HG02840 (cell line): ENCODE results near the gene PGAM4.
"Not testable (repeated sequence)": the region's sequence is repeated elsewhere in the genome, so short reads cannot be mapped to it uniquely, and the experiment has no call there.

Experiments used
- ATAC-seq: cut with Tn5 transposase; IDR thresholded peaks from one replicate; pipeline ENCODE4 v1.9.1; 2021; ENCODE audit warnings: mild to moderate bottlenecking, moderate library complexity, moderate number of reproducible peaks; ENCODE audit not compliant: unreplicated experiment, low FRiP score

Gene PGAM4

DNA sequence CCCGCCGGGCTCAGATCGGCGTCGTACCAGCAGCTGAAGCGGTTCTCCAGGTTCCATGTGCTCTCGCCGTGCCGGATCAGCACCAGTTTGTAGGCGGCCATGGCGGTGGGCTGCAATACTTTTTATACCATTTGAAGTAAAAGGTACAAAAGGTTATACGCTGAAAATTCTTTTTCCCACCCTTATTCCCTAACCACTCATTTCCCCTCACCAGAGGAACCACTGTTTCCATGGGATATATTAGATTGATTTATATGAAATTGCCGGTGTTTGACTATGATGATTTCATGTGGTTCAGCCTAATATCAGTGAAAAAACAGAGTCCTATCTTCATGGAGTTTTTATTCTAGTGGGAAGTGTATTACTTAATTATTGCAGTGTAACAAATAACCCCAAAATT lies at the start of gene PGAM4:
TSS of gene PGAM4 (minus strand) at position 101 of the 400 bp plus-strand sequence. CDS start at position 101, 0 bp downstream.
- no peak for ATAC-seq

DNA sequence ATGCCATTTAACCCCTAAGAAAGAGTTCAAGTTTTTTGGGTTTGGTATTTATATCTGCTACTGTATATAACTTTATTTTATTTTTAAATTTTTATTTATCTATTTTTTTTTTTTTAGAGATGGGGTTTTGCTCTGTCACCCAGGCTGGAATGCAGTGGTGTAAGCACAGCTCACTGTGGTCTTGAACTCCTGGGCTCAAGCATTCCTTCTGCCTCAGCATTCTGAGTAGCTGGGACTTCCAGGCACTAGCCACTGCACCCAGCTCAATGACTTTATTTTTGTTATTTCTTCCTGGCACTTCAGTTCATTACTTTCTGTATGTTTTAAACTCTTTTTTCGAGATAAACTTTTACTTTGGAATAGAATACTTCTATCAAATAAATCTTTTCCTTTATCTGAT lies 42.4 kb upstream of the PGAM4 start:
- ATAC-seq = no peak

DNA sequence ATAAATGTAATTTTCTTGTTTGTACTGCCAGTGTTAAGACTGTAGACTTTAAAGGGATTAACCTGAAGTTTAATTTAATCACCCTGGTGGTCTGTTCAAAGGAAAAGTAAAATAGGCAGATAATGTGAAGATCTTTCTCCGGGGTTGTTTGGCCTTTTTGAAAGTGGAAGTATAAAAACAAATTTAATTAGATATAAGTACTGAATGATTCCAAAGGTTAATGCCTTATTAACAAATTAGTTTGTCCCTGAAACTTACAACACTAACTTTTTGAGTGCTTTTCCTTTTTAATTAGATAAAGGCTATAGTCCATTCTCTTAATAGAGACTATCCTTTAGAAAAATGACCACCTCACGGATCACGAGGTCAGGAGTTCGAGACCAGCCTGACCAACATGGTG lies 10.4 kb upstream of the PGAM4 start:
- ATAC-seq = no peak

DNA sequence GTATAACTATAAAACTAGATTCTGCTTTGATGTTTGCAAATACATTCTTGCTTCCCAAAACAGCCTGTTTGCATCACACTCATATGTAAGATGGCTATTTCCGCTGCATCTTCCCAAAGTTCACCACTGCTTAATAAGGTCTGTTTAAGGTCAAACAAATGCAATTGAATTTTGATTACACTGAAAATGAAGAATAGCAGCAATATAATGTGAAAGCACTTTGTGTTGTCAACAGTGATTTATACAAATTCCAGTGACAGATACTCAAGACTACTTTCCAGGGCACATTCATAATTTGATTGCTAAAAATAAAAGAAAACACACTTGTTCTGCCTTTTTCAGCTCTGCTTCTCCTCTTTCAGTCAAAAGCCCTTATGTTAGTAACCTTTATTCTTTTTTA lies 8.1 kb upstream of the PGAM4 start:
- ATAC-seq = no peak

DNA sequence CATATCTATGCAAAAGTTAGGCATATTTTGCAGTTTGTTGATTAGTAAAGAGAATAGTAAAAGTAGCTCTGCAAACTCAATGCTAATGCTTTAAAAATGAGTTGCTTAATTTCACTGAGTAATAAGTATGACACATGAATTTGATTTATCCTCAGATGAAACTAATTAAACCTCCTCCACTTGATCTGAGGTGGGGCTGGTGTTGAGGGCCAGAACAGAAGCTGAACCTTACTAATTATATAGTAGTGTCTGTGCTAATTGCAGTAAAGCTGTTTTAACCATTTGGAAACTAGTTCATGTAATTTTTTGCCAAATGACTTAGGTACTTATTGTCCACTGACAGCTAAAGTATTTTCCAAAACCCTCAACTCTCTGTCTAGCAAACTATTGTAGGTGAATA lies 7.7 kb upstream of the PGAM4 start:
- ATAC-seq = no peak

DNA sequence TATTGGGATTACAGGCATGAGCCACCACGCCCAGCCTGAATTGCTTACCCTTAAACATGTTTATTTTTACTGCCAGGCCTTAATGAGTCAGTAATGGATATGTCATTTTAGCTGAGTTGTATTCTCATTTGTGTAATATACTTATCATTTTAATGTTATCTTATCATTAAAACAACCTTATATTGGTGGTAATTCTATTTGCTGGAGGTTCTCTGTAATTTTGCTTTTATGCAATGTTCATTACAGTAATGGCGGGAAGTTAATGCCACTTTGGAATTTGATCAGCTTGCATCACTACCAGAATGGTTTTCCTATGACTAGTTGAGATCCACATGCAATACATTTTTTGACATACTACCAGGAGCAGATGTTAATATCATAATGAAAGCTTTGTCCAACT lies 6.3 kb upstream of the PGAM4 start:
- no peak for ATAC-seq

DNA sequence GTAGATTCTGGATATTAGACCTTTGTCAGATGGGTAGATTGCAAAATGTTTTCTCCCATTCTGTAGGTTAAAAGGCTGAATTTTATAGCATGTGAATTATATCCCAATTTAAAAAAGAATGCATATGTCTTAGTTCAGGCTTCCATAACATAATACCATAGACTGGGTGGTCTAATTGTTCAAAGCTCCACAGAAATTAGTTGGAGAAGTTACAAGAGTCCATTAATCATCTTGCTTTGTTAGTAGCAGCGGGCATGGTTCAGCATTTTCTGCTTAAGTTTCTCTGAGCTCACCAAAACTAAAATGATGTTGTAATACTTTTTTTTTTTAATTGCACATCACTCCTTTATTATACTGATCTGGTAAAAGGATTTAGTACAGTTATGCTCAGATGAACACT lies 1.8 kb downstream of the PGAM4 start:
- ATAC-seq = no peak

DNA sequence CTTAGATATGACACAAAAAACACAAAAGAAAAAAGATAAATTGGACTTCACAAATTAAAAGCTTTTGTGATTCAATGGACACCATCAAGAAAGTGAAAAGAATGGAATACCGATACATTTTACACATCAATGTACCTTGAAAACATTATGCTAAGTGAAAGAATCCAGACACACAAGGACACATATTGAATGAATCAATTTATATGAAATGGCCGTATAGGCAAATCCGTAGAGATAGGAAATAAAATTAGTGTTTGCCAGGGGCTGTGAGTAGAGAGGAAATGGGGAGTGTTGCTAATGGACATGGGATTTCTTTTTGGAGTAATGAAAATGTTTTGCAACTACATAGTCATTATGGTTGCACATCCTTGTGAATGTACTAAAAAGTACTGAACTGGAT lies 3.1 kb downstream of the PGAM4 start:
- no peak for ATAC-seq

DNA sequence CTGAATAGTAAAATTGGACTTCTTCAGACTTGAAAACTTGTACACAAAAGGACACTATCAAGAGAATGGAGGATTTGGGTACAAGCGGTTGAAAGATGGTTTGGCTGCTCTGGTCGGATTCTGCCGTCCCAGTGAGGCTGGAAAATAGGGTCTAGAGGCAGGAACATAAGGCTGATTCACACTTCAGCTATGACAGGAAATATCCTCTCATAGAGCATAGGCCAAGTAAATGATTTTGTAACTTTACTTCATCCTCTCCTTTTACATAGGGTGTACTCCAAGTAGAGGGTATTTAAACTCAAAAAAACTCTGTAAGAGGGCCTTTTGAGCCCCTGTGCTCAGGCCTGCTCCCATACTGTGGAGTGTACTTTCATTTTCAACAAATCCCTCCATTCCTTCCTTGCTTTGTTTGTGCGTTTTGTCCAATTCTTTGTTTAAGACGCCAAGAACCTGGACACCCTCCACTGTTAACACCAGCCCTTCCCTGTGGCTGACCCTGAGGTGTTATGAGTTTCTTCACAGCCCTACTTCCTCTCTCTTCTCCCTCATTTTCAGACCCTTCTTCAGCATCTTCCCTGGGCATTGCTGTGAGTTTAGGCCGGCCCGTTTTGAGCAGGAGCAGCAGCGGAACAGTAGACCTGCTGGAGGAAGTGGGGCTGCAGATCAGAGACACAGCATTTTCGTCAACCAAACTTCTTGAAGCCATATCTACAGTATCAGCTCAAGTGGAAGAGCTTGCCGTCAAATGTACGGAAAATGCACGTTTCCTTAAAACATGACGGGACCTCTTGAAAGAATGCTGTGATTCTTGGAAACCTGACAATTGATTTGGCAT lies 7.2 kb downstream of the PGAM4 start:
- no peak for ATAC-seq

DNA sequence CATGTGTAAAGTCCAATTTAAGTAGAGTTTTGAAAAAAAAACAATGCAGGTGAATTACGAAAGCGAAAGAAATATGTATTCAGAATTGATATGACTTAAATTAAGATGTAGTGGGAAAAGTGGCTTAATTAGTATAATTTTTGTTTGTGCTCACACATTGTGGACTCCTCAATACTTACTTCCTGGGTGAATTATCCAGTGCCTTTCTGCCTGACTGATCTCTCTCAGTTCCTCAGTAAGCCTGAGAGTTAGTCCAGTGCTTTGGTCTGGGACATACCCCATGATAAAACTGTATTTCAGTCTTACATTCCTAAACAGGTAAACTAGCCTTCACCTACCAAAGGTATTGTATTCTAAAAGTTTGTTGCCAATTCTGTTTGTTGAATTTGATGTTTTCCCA lies 8.4 kb downstream of the PGAM4 start:
- no peak for ATAC-seq

DNA sequence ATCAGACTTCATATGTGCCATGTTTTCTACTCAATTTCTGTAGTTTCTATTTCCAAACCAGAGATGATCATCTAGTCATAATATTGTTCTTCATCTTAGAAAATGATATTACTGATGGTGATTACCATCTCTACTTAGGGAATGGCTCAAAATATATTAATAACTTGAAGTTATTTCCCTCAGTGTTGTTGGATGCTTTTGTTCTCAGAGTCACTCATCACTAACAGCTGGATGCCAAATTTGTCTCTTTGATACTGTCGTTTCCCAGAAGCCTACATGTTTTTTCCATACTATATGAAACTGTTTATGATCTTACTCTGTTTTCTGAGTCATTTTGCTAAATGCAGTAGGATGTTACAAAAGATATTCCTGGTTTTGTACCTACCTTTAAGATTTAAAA lies 8.9 kb downstream of the PGAM4 start:
- no peak for ATAC-seq

DNA sequence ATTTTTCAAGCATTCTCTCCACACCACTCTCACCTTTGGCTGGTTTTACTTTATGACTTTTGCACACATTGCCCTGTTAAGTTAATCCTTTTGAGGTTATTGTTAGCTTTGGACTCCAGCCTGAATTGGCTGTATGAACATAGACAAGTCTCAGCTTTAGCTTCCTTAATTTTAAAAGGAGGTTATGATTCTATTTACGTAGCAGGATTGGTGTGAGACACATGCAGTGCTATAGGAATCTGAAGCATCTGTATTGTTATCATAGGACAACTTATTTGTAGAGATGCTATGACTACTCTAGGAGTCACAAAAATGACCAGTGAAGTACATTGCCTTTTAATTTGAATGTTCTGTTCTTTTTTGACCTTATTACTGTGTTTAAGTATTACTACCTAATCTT lies 15.7 kb downstream of the PGAM4 start:
- no peak for ATAC-seq

DNA sequence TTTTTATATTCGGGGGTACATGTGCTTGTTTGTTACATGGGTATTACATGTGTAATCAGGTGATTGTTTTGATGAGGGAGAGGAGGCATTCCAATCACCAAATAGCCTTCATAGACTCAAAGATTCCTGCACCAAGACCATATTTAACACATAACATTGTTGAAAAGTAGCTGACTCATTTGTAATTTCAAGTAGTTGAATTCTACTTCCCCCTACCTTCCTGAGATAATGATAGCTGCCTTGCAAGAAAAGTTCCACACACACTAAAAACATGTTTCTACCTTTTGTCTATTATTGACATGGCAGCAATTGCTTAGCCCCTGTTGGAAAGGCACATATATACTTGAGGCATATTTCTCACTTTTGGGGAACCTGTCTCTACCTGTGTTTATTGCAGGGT lies 16.1 kb downstream of the PGAM4 start:
- ATAC-seq = no peak

DNA sequence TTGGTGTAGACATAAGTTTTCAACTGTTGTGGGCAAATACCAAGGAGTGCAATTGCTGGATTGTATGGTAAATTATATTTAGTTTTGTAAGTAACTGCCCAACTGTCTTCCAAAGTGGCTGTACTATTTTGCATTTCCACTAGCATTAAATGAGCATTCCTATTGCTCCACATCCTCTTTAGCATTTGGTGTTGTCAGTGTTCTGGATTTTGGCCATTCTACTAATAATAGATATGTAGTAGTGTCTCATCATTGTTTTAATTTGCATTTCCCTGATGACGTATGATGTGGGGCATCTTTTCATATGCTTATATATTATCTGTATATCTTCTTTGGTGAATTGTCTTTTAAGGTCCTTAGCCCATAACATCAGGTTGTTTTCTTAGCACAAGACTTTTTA lies 17.3 kb downstream of the PGAM4 start:
- no peak for ATAC-seq

DNA sequence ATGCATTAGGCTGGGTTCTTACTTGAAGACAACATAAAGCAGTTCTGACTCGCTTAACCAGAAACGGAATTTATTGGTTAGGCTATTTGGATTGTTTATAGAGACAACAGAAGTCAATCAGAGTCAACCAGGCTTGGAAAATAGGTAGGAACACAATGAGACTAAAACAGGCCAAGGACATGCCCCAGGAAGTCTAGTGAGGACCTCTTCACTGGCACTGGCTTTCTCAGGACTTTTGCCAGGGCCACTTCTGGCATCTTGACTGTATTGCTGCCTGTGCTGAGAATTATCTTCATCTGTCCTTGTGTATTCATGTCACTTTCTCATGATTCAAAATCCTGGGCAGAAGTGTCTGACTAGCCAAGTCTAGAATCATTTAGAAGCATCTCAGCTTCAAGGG lies 19.6 kb downstream of the PGAM4 start:
- ATAC-seq = no peak

DNA sequence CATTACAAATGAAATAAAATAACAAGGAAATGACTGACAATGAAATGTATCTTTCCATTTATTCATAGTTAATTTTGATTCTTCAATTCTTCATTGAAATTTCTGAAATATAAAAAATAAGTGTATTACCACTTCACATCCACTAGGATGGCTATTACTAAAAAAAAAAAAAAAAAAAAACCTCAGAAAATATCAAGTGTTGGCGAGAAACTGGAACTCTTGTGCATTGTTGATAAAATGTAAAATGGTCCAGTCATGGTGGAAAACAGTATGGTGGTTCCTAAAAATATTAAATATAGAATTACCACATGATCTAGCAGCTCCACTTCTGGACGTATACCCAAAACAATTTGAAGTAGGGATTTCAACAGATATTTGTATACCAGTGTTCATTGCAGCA lies 22.9 kb downstream of the PGAM4 start:
- no peak for ATAC-seq

DNA sequence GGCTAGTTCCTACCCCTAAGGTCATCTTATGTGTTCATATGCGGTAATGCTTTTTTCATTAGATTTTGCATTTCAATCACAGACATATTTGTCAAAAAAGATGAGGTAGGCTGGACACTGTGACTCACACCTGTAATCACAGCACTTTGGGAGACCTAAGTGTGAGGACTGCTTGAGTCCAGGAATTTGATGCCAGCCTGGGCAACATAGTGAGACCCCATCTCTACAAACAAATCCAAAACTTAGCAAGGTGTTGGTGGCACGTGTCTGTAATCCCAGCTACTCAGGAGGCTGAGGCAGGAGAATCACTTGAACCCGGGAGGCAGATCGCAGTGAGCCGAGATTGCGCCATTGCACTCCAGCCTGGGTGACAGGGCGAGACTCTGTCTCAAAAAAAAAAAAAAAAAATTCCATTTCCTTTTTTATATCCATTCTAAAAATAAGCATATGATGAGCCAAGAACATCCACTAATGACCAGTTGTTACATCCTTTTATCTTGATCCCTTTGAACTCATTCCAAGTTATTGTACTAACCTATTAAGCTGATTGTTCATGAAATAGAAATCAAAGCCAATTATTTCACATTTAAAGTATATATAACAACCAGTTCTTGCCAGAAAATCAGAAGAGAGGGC lies 23.4 kb downstream of the PGAM4 start:
- no peak for ATAC-seq

DNA sequence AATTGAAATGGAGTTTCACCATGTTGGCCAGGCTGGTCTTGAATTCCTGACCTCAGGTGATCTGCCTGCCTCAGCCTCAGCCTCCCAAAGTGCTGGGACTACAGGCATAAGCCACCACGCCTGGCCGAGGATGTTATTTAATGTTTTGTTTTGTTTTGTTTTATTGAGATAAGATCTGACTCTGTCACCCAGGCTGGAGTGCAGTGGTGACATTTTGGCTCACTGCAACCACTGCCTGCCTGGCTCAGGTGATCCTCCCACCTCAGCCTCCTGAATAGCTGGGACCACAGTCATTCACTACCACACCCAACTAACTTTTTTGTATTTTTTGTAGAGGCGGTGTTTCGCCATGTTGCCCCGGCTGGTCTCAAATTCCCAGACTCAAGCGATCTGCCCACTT lies 24.4 kb downstream of the PGAM4 start:
- ATAC-seq = not testable (repeated sequence)

DNA sequence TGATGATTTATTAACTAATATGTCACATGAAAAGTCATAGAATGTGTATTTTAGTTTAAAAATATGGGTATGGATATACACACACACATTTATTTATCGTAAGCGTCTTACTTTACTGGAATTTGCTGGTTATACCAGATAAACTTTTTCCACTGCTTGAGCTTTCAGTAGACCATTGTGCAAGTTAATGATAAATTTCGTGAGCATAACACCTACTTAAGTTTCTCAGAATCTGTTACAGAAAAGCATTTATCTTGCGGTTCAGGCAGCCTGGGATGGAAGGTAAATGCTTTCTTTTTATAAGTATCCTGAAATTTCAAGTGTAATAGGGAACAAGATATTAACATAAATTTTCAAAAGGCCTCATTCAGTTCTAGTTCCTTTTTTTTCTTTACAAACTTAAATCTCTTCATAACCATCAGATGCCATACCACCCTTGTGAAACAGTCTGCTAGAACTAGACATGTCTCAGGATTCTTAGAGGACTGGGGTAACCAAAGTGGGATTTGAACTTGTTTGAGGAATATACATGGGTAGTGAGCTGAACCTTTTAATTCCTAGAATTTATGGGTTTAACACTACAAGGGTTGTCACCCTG lies 31.3 kb downstream of the PGAM4 start:
- no peak for ATAC-seq

DNA sequence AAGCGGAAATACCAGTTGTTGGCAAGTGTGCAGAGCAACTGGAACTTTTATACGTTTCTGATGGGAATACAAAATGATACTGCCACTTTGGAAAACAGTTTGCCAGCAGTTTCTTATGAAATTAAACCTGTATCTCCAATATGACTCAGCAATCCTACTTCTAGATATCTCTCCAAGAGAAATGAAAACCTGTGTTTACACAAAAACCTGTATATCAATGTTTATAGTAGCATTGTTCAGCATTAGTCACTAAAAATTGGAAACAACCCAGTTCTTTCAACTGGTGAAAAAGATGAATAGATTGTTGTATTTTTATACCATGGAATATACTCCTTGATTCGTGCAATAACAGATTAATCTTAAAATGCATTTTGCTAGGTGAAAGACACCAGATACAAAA lies 32.1 kb downstream of the PGAM4 start:
- ATAC-seq = no peak

DNA sequence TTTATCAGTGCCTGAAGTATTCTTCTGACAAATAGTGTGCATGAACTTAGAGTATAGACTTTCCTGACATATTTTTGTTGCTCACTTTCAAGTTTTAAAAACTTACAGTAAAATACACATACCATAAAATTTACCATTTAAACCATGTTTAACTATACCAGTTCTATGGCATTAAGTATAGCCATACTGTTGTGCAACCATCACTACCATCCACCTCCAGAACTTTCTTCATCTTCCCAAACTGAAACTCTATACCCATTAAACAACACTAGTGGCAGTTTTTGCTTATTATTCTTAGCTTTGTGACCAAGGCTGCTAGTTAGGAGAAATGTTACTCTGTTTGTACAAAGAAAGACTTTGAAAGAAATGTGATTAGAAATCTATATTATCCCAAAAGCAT lies 33.1 kb downstream of the PGAM4 start:
- ATAC-seq = no peak

DNA sequence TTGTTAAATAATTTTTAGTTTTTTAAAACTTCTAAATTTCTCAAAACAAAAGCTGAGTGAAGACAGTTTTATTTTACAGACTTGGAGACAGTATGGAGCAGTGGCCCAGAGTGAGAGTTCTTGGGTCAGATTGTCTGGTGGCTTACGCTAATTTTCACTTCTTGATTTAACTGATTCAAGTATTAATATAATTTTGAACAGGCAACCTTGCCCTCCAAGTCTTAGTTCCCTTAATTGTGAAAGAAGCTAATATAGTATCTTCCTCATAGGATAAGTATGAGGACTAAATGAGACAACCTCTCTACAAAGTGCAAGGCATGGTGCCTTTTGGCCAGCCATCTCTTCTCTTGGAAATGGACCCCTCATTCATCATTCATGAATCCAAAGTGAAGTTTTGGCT lies 33.6 kb downstream of the PGAM4 start:
- ATAC-seq = no peak
